ENCODE measurements around the gene PHACTR2. TPM values are rescaled to one million over a fixed set of nuclear protein-coding genes. Genes with fewer than 3 reads are reported as not detected.
"Not testable (repeated sequence)": the region's sequence is repeated elsewhere in the genome, so short reads cannot be mapped to it uniquely, and the experiment has no call there.

PHACTR2 gene
- total and polyA plus RNA-seq, 2 donors, result 5.5 to 9.8 TPM

- Histone ChIP-seq H3K27me3 (ENCODE audit: control insufficient read depth in 2 of 2, insufficient read depth in 1 of 2, low read length in 1 of 2) (no peaks in the 10 kb centered on the region), H3K36me3 (ENCODE audit: control insufficient read depth in 2 of 2, insufficient read depth in 2 of 2, low read length in 1 of 2) (no peaks in the 10 kb centered on the region), H3K27ac (ENCODE audit: low read depth in 1 of 2, low read length in 1 of 2) (no peak overlapping the region), H3K4me3 (ENCODE audit: low read length in 2 of 2) (no peak overlapping the region), H3K4me1 (ENCODE audit: control insufficient read depth in 2 of 2, insufficient read depth in 2 of 2, low read length in 2 of 2) (no peaks in the 10 kb centered on the region), H3K9me3 (ENCODE audit: control insufficient read depth in 2 of 2, insufficient read depth in 1 of 2, low read length in 1 of 2) (no peaks in the 10 kb centered on the region)
- 64% methylated on average over 6 of the region's 6 CpGs for WGBS
- no peak for DNase-seq (ENCODE audit: low read depth in 6 of 9, low spot score in 9 of 9)
Observed at GRCh38 chr6:143647732-143648131, 30.0 kb upstream of the PHACTR2 start.

GRCh38 chr6:143649319-143649718 is 28.4 kb upstream of the PHACTR2 start:
- H3K27me3 ChIP-seq (ENCODE audit: control insufficient read depth in 2 of 2, insufficient read depth in 1 of 2, low read length in 1 of 2); DNase-seq (ENCODE audit: low read depth in 6 of 9, low spot score in 9 of 9); H3K4me1 ChIP-seq (ENCODE audit: control insufficient read depth in 2 of 2, insufficient read depth in 2 of 2, low read length in 2 of 2); H3K9me3 ChIP-seq (ENCODE audit: control insufficient read depth in 2 of 2, insufficient read depth in 1 of 2, low read length in 1 of 2); H3K27ac ChIP-seq (ENCODE audit: low read depth in 1 of 2, low read length in 1 of 2); H3K4me3 ChIP-seq (ENCODE audit: low read length in 2 of 2); H3K36me3 ChIP-seq (ENCODE audit: control insufficient read depth in 2 of 2, insufficient read depth in 2 of 2, low read length in 1 of 2): not testable (repeated sequence)
- 100% methylated on average over 1 of the region's 1 CpG for WGBS

- H3K27ac ChIP-seq (ENCODE audit: low read depth in 1 of 2, low read length in 1 of 2); H3K27me3 ChIP-seq (ENCODE audit: control insufficient read depth in 2 of 2, insufficient read depth in 1 of 2, low read length in 1 of 2); H3K9me3 ChIP-seq (ENCODE audit: control insufficient read depth in 2 of 2, insufficient read depth in 1 of 2, low read length in 1 of 2); H3K4me1 ChIP-seq (ENCODE audit: control insufficient read depth in 2 of 2, insufficient read depth in 2 of 2, low read length in 2 of 2); H3K36me3 ChIP-seq (ENCODE audit: control insufficient read depth in 2 of 2, insufficient read depth in 2 of 2, low read length in 1 of 2); DNase-seq (ENCODE audit: low read depth in 6 of 9, low spot score in 9 of 9); H3K4me3 ChIP-seq (ENCODE audit: low read length in 2 of 2): not testable (repeated sequence)
- WGBS, result 95% methylated on average over 4 of the region's 4 CpGs
Observed at GRCh38 chr6:143651328-143651727, 26.4 kb upstream of the PHACTR2 start.

DNA sequence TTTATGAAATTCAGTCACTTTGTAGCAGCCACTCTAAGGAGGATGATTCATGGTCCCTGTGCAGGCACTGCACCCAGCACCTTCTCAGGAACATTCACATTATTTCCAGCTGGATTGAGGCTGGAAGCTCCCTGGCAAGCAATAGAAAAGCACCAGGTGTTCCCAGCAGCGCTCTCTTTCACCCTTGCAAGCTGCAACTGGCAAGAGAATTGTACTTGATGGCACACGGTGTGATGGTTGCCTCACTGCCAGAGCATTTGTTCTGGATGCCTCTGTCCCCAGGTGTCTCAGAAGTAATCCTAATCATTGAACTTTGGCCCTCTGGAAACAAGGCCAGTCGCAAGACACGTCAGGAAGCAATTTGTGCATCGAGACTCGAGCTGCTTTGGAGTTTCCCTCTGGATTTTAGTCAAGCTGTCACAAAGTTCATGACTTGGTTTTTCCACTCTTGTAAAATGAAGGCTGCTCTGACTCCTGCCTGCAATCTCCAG is 24.9 kb upstream of the PHACTR2 start:
- H3K9me3 ChIP-seq (ENCODE audit: control insufficient read depth in 2 of 2, insufficient read depth in 1 of 2, low read length in 1 of 2), result peaks cover 0 to 7% of the 10 kb centered on the region in 2 donors
- DNase-seq (ENCODE audit: low read depth in 6 of 9, low spot score in 9 of 9), result no peak
- no peaks in the 10 kb centered on the region for H3K27me3 ChIP-seq (ENCODE audit: control insufficient read depth in 2 of 2, insufficient read depth in 1 of 2, low read length in 1 of 2)
- H3K36me3 ChIP-seq (ENCODE audit: control insufficient read depth in 2 of 2, insufficient read depth in 2 of 2, low read length in 1 of 2), result no peaks in the 10 kb centered on the region
- H3K4me3 ChIP-seq (ENCODE audit: low read length in 2 of 2), result no peak overlapping the region
- no peak overlapping the region for H3K27ac ChIP-seq (ENCODE audit: low read depth in 1 of 2, low read length in 1 of 2)
- WGBS, result 87% methylated on average over 6 of the region's 6 CpGs
- H3K4me1 ChIP-seq (ENCODE audit: control insufficient read depth in 2 of 2, insufficient read depth in 2 of 2, low read length in 2 of 2), result no peaks in the 10 kb centered on the region

DNA sequence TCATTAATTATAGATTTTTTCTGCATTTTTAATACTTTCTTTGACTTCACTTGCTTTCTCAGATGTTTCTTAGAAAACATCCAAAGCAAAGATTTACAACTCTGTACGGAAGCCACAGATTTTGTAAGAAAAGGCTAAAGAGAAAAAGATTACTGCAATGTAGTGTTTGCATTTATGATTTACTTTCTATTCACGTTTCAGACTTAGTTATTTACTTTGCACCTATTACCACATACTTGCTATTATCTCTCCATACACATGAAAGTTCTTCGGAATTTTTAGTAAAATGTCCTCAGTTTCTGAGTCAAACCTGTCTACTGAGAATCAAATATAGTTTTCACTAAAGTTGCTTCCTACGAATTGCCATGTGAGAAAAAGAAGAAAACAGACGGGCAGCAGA is 22.2 kb upstream of the PHACTR2 start:
- H3K36me3 ChIP-seq (ENCODE audit: control insufficient read depth in 2 of 2, insufficient read depth in 2 of 2, low read length in 1 of 2), result no peaks in the 10 kb centered on the region
- H3K27me3 ChIP-seq (ENCODE audit: control insufficient read depth in 2 of 2, insufficient read depth in 1 of 2, low read length in 1 of 2), result no peaks in the 10 kb centered on the region
- DNase-seq (ENCODE audit: low read depth in 6 of 9, low spot score in 9 of 9), result no peak
- no peak overlapping the region for H3K27ac ChIP-seq (ENCODE audit: low read depth in 1 of 2, low read length in 1 of 2)
- no peak overlapping the region for H3K4me3 ChIP-seq (ENCODE audit: low read length in 2 of 2)
- no peaks in the 10 kb centered on the region for H3K4me1 ChIP-seq (ENCODE audit: control insufficient read depth in 2 of 2, insufficient read depth in 2 of 2, low read length in 2 of 2)
- WGBS, result 97% methylated on average over 5 of the region's 5 CpGs
- H3K9me3 ChIP-seq (ENCODE audit: control insufficient read depth in 2 of 2, insufficient read depth in 1 of 2, low read length in 1 of 2), result peaks cover 0 to 10% of the 10 kb centered on the region in 2 donors

GRCh38 chr6:143656026-143656425 is 21.7 kb upstream of the PHACTR2 start:
- no peaks in the 10 kb centered on the region for H3K27me3 ChIP-seq (ENCODE audit: control insufficient read depth in 2 of 2, insufficient read depth in 1 of 2, low read length in 1 of 2)
- peaks cover 0 to 10% of the 10 kb centered on the region in 2 donors for H3K9me3 ChIP-seq (ENCODE audit: control insufficient read depth in 2 of 2, insufficient read depth in 1 of 2, low read length in 1 of 2)
- H3K4me3 ChIP-seq (ENCODE audit: low read length in 2 of 2), result no peak overlapping the region
- H3K27ac ChIP-seq (ENCODE audit: low read depth in 1 of 2, low read length in 1 of 2), result no peak overlapping the region
- 96% methylated on average over 4 of the region's 4 CpGs for WGBS
- H3K4me1 ChIP-seq (ENCODE audit: control insufficient read depth in 2 of 2, insufficient read depth in 2 of 2, low read length in 2 of 2), result no peaks in the 10 kb centered on the region
- H3K36me3 ChIP-seq (ENCODE audit: control insufficient read depth in 2 of 2, insufficient read depth in 2 of 2, low read length in 1 of 2), result no peaks in the 10 kb centered on the region
- DNase-seq (ENCODE audit: low read depth in 6 of 9, low spot score in 9 of 9), result no peak

DNA sequence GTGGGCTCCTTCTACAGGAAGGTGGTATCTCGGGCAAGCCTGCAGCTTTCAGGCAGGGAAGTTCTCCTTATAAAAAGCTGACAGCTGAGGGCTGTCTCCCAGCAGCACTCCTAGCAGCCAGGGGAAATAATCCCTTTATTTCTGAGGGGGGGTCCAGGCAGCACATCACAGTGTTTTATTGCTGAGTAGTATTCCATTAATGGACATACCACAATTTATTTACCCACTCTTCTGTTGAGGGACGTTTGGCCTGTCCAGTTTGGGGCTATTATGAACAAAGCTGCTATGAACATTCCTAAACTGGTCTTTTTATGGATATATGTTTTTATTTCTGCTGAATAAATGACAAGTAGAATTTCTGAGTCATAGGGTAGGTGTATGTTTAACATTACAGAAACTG is 20.0 kb upstream of the PHACTR2 start:
- H3K27ac ChIP-seq (ENCODE audit: low read depth in 1 of 2, low read length in 1 of 2), result no peak overlapping the region
- DNase-seq (ENCODE audit: low read depth in 6 of 9, low spot score in 9 of 9), result no peak
- 93% methylated on average over 2 of the region's 2 CpGs for WGBS
- H3K9me3 ChIP-seq (ENCODE audit: control insufficient read depth in 2 of 2, insufficient read depth in 1 of 2, low read length in 1 of 2), result peaks cover 0 to 10% of the 10 kb centered on the region in 2 donors
- no peaks in the 10 kb centered on the region for H3K27me3 ChIP-seq (ENCODE audit: control insufficient read depth in 2 of 2, insufficient read depth in 1 of 2, low read length in 1 of 2)
- no peaks in the 10 kb centered on the region for H3K36me3 ChIP-seq (ENCODE audit: control insufficient read depth in 2 of 2, insufficient read depth in 2 of 2, low read length in 1 of 2)
- H3K4me3 ChIP-seq (ENCODE audit: low read length in 2 of 2), result no peak overlapping the region
- H3K4me1 ChIP-seq (ENCODE audit: control insufficient read depth in 2 of 2, insufficient read depth in 2 of 2, low read length in 2 of 2), result no peaks in the 10 kb centered on the region

- 97% methylated on average over 3 of the region's 3 CpGs for WGBS
- not testable (repeated sequence) for H3K4me1 ChIP-seq (ENCODE audit: control insufficient read depth in 2 of 2, insufficient read depth in 2 of 2, low read length in 2 of 2); H3K27me3 ChIP-seq (ENCODE audit: control insufficient read depth in 2 of 2, insufficient read depth in 1 of 2, low read length in 1 of 2); H3K27ac ChIP-seq (ENCODE audit: low read depth in 1 of 2, low read length in 1 of 2); H3K4me3 ChIP-seq (ENCODE audit: low read length in 2 of 2); H3K9me3 ChIP-seq (ENCODE audit: control insufficient read depth in 2 of 2, insufficient read depth in 1 of 2, low read length in 1 of 2); DNase-seq (ENCODE audit: low read depth in 6 of 9, low spot score in 9 of 9); H3K36me3 ChIP-seq (ENCODE audit: control insufficient read depth in 2 of 2, insufficient read depth in 2 of 2, low read length in 1 of 2)
Observed at GRCh38 chr6:143660170-143660569, 17.6 kb upstream of the PHACTR2 start.

DNA sequence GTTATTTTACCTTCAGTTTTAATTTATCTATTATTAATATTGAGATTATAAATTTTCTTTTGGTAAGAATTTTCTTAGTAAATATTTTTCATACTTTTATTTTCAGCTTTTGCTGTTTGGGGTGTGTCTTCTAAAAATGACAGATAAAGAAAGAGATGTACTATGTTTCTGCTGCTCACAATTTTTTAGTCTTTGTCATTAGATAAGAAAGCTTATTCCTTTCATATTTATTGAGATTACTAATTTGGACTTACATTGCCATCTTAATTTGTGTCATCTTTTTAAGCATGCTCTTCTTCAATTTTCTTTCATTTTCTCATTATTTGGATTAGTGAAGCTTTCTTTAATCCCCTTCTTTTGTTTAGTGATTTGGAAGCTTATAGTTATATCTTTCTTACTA is 13.6 kb upstream of the PHACTR2 start:
- no peak overlapping the region for H3K4me3 ChIP-seq (ENCODE audit: low read length in 2 of 2)
- H3K36me3 ChIP-seq (ENCODE audit: control insufficient read depth in 2 of 2, insufficient read depth in 2 of 2, low read length in 1 of 2), result no peaks in the 10 kb centered on the region
- H3K27ac ChIP-seq (ENCODE audit: low read depth in 1 of 2, low read length in 1 of 2), result no peak overlapping the region
- H3K9me3 ChIP-seq (ENCODE audit: control insufficient read depth in 2 of 2, insufficient read depth in 1 of 2, low read length in 1 of 2), result peaks cover 0 to 3% of the 10 kb centered on the region in 2 donors
- H3K4me1 ChIP-seq (ENCODE audit: control insufficient read depth in 2 of 2, insufficient read depth in 2 of 2, low read length in 2 of 2), result no peaks in the 10 kb centered on the region
- no peak for DNase-seq (ENCODE audit: low read depth in 6 of 9, low spot score in 9 of 9)
- H3K27me3 ChIP-seq (ENCODE audit: control insufficient read depth in 2 of 2, insufficient read depth in 1 of 2, low read length in 1 of 2), result no peaks in the 10 kb centered on the region

- not testable (repeated sequence) for H3K4me3 ChIP-seq (ENCODE audit: low read length in 2 of 2); H3K4me1 ChIP-seq (ENCODE audit: control insufficient read depth in 2 of 2, insufficient read depth in 2 of 2, low read length in 2 of 2); H3K27ac ChIP-seq (ENCODE audit: low read depth in 1 of 2, low read length in 1 of 2); H3K36me3 ChIP-seq (ENCODE audit: control insufficient read depth in 2 of 2, insufficient read depth in 2 of 2, low read length in 1 of 2); H3K9me3 ChIP-seq (ENCODE audit: control insufficient read depth in 2 of 2, insufficient read depth in 1 of 2, low read length in 1 of 2); DNase-seq (ENCODE audit: low read depth in 6 of 9, low spot score in 9 of 9); H3K27me3 ChIP-seq (ENCODE audit: control insufficient read depth in 2 of 2, insufficient read depth in 1 of 2, low read length in 1 of 2)
- WGBS, result 97% methylated on average over 1 of the region's 1 CpG
Observed at GRCh38 chr6:143666007-143666406, 11.8 kb upstream of the PHACTR2 start.
